ENCODE data around the gene DSG2. TPM values are rescaled to one million over a fixed set of nuclear protein-coding genes. Genes with fewer than 3 reads are reported as not detected.

The DSG2 gene
- total RNA-seq, 1 donor from 2014 or later: not detected

- no peak overlapping the region for H3K27ac Mint-ChIP-seq
- H3K9me3 Mint-ChIP-seq: no peaks in the 10 kb centered on the region
- intact Hi-C loops (cut with micrococcal nuclease): no loop called here
- ChIA-PET POLR2A (no interaction called here), CTCF (no interaction called here)
- H3K4me3 Mint-ChIP-seq: no peak overlapping the region
- ATAC-seq (ENCODE audit: low read depth) (no peak), DNase-seq (no peak)
- no peaks in the 10 kb centered on the region for H3K27me3 Mint-ChIP-seq
- H3K4me1 Mint-ChIP-seq: no peaks in the 10 kb centered on the region
- no peaks in the 10 kb centered on the region for H3K36me3 Mint-ChIP-seq (ENCODE audit: low read depth)
- no peak for TF ChIP-seq CTCF (IDR thresholded peaks at IDR 0.05)
These were observed 74.4 kb downstream of the DSG2 start for GRCh38 chr18:31572368-31572767.

DNA sequence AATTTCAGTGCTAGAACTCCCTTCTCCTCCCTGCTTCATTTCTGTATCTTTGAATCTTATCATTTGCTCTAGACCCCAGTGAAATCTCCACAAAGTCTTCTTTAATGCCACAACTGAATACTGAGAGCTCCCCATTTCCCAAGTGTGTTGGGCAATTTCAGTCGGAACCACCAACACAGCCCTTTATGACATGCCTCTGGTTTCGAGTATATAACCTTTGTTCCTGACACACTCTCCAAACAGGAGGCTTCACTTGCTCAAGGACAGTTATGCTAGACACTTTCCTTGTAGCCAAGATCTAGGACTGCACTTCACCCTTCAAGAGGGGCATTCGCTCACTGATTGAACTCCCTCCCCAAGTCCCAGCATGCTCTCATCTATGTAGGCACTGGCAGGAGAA is 75.1 kb downstream of the DSG2 start:
- no peak overlapping the region for H3K4me3 Mint-ChIP-seq
- POLR2A ChIA-PET: no interaction called here
- TF ChIP-seq CTCF (IDR thresholded peaks at IDR 0.05): no peak
- no peaks in the 10 kb centered on the region for H3K9me3 Mint-ChIP-seq
- intact Hi-C loops (cut with micrococcal nuclease): no loop called here
- ATAC-seq (ENCODE audit: low read depth): no peak
- H3K4me1 Mint-ChIP-seq: no peaks in the 10 kb centered on the region
- H3K27me3 Mint-ChIP-seq: no peaks in the 10 kb centered on the region
- no peak for DNase-seq
- no peaks in the 10 kb centered on the region for H3K36me3 Mint-ChIP-seq (ENCODE audit: low read depth)
- CTCF ChIA-PET: no interaction called here
- H3K27ac Mint-ChIP-seq: no peak overlapping the region

DNA sequence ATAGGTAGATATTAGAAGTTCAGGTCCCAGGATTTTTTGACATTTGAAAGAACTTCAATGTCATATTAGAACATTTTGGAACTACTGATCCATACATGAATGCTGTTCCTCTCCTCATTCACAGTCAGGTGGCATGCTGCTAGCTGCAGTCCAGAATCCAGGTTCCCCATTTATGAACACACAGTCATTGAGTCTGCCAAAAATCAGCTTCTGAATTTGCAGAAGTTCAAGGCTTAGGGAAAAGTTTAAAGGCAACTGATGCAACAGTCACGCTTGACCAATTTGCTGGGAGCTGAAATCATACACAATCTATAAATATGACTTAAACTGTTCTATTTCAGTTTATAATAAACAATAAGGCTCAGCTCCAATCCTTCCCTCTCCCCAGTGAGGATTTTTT is 76.4 kb downstream of the DSG2 start:
- H3K36me3 Mint-ChIP-seq (ENCODE audit: low read depth): no peaks in the 10 kb centered on the region
- CTCF ChIA-PET: interaction anchor here (1.5 kb wide), 1 partner anchor 10 kb away, joined by 8 read pairs; no protein-coding TSS in a partner anchor
- POLR2A ChIA-PET: interaction anchor here (0.7 kb wide), 2 partner anchors 157 to 697 kb away, joined by 8 to 13 read pairs; no protein-coding TSS in a partner anchor
- H3K27ac Mint-ChIP-seq: no peak overlapping the region
- no peaks in the 10 kb centered on the region for H3K4me1 Mint-ChIP-seq
- intact Hi-C loops (cut with micrococcal nuclease): no loop called here
- H3K27me3 Mint-ChIP-seq: no peaks in the 10 kb centered on the region
- TF ChIP-seq CTCF (IDR thresholded peaks at IDR 0.05): no peak
- no peaks in the 10 kb centered on the region for H3K9me3 Mint-ChIP-seq
- ATAC-seq (ENCODE audit: low read depth): no peak
- DNase-seq: no peak
- no peak overlapping the region for H3K4me3 Mint-ChIP-seq

GRCh38 chr18:31575515-31576257 is 77.7 kb downstream of the DSG2 start:
- CTCF ChIA-PET: no interaction called here
- DNase-seq: no peak
- no peak for TF ChIP-seq CTCF (IDR thresholded peaks at IDR 0.05)
- Mint-ChIP-seq H3K36me3 (ENCODE audit: low read depth) (no peaks in the 10 kb centered on the region), H3K4me3 (no peak overlapping the region), H3K9me3 (no peaks in the 10 kb centered on the region), H3K4me1 (no peaks in the 10 kb centered on the region), H3K27me3 (no peaks in the 10 kb centered on the region), H3K27ac (no peak overlapping the region)
- ATAC-seq (ENCODE audit: low read depth): no peak
- POLR2A ChIA-PET: no interaction called here
- intact Hi-C loops (cut with micrococcal nuclease): no loop called here

DNA sequence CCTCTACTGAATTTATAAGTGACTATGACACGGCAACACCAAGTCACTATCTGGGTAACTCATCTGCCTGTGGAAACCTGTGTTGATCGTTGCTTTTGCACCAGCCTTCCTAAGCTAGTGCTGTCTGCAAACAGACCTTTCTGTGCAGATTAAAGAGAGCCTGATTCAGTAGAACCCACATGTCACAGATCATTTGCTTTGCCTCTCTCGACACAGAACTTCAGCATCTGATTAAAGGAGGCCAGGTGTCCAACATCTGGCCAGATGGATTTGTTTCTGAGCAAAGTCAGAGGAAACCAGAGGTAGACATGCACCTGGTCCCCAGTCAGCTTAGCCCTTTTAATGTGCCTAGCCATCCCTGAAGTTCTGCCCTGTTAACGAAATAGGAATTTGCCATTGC is 78.7 kb downstream of the DSG2 start:
- CTCF ChIA-PET: no interaction called here
- no peaks in the 10 kb centered on the region for H3K4me1 Mint-ChIP-seq
- ATAC-seq (ENCODE audit: low read depth) (no peak), DNase-seq (no peak)
- no peaks in the 10 kb centered on the region for H3K27me3 Mint-ChIP-seq
- H3K27ac Mint-ChIP-seq: no peak overlapping the region
- H3K9me3 Mint-ChIP-seq: no peaks in the 10 kb centered on the region
- POLR2A ChIA-PET: no interaction called here
- no peaks in the 10 kb centered on the region for H3K36me3 Mint-ChIP-seq (ENCODE audit: low read depth)
- intact Hi-C loops (cut with micrococcal nuclease): no loop called here
- H3K4me3 Mint-ChIP-seq: no peak overlapping the region
- TF ChIP-seq CTCF (IDR thresholded peaks at IDR 0.05): no peak
